Ascending aorta (tissue), 2 donors: ENCODE data around the gene ELMO1. TPM values are rescaled to one million over a fixed set of nuclear protein-coding genes. Genes with fewer than 3 reads are reported as not detected.

ENCODE experiments used
- DNase-seq, 2 donors: peaks; one replicate each; pipeline ENCODE4 v3.0.0-alpha.2; 2019; ENCODE audit warnings: low spot score in 2 of 2
- H3K27ac ChIP-seq, 2 donors: fragments of 200-600 bp; sonication (generic); one replicate each; pipeline ENCODE4 v1.5.1; 2016 to 2017; ENCODE audit warnings: mild to moderate bottlenecking in 1 of 2
- H3K27me3 ChIP-seq: fragments of 200-600 bp; sonication (generic); one replicate; pipeline ENCODE4 v1.5.1; 2017
- H3K36me3 ChIP-seq, 2 donors: fragments of 200-600 bp; sonication (generic); one replicate each; pipeline ENCODE4 v1.5.1; 2016
- H3K4me1 ChIP-seq, 2 donors: fragments of 200-600 bp; sonication (generic); one replicate each; pipeline ENCODE4 v1.5.1; 2016 to 2017; ENCODE audit warnings: mild to moderate bottlenecking in 1 of 2
- H3K4me3 ChIP-seq, 2 donors: fragments of 200-600 bp; sonication (generic); one replicate each; pipeline ENCODE4 v1.5.1; 2016 to 2017; ENCODE audit warnings: mild to moderate bottlenecking in 1 of 2
- H3K9me3 ChIP-seq, 2 donors: fragments of 200-600 bp; sonication (generic); one replicate each; pipeline ENCODE4 v1.5.1; 2016
- intact Hi-C: fragments of 100-400 bp; cut with DNase I; formaldehyde crosslinking; loops from one replicate; pipeline ENCODE4 v1.15.1; 2023
- total RNA-seq: library from RNA; depleted of rRNA; stranded (reverse); fragments of >200 nt; gene quantifications from one replicate; pipeline ENCODE4 v1.1.0, GENCODE V29; 2016
- TF ChIP-seq, protein P1 (sequence below), 3 experiments: fragments of 200-600 bp in 2 of 3; fragments of 450-650 bp in 1 of 3; sonication (generic) in 2 of 3; IDR thresholded peaks; one replicate each; pipeline ENCODE4 v1.5.1; 2016 to 2019; ENCODE audit warnings: antibody characterized with exemption in 3 of 3, mild to moderate bottlenecking in 1 of 3, moderate library complexity in 1 of 3

The ELMO1 gene
- total RNA-seq, 1 donor from 2014 or later = 40.8 TPM

GRCh38 chr7:37118004-37118403 lies 330.7 kb downstream of the ELMO1 start:
- H3K9me3 ChIP-seq = no peaks in the 10 kb centered on the region
- TF ChIP-seq, protein P1, sequence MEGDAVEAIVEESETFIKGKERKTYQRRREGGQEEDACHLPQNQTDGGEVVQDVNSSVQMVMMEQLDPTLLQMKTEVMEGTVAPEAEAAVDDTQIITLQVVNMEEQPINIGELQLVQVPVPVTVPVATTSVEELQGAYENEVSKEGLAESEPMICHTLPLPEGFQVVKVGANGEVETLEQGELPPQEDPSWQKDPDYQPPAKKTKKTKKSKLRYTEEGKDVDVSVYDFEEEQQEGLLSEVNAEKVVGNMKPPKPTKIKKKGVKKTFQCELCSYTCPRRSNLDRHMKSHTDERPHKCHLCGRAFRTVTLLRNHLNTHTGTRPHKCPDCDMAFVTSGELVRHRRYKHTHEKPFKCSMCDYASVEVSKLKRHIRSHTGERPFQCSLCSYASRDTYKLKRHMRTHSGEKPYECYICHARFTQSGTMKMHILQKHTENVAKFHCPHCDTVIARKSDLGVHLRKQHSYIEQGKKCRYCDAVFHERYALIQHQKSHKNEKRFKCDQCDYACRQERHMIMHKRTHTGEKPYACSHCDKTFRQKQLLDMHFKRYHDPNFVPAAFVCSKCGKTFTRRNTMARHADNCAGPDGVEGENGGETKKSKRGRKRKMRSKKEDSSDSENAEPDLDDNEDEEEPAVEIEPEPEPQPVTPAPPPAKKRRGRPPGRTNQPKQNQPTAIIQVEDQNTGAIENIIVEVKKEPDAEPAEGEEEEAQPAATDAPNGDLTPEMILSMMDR (IDR thresholded peaks at IDR 0.05) = no peak
- H3K4me3 ChIP-seq = no peak overlapping the region
- no peak for DNase-seq
- H3K36me3 ChIP-seq = no peaks in the 10 kb centered on the region
- no peaks in the 10 kb centered on the region for H3K27me3 ChIP-seq
- intact Hi-C loops = no loop called here
- H3K27ac ChIP-seq = no peak overlapping the region
- no peaks in the 10 kb centered on the region for H3K4me1 ChIP-seq

GRCh38 chr7:37117292-37117691 lies 331.4 kb downstream of the ELMO1 start:
- no peaks in the 10 kb centered on the region for H3K27me3 ChIP-seq
- intact Hi-C loops = no loop called here
- TF ChIP-seq, protein P1 (IDR thresholded peaks at IDR 0.05) = no peak
- no peak overlapping the region for H3K4me3 ChIP-seq
- H3K27ac ChIP-seq = no peak overlapping the region
- no peaks in the 10 kb centered on the region for H3K9me3 ChIP-seq
- DNase-seq = no peak
- H3K36me3 ChIP-seq = no peaks in the 10 kb centered on the region
- H3K4me1 ChIP-seq = no peaks in the 10 kb centered on the region

- TF ChIP-seq, protein P1 (IDR thresholded peaks at IDR 0.05) = no peak
- no peaks in the 10 kb centered on the region for H3K9me3 ChIP-seq
- intact Hi-C loops = no loop called here
- no peaks in the 10 kb centered on the region for H3K4me1 ChIP-seq
- no peaks in the 10 kb centered on the region for H3K27me3 ChIP-seq
- H3K36me3 ChIP-seq = no peaks in the 10 kb centered on the region
- no peak overlapping the region for H3K4me3 ChIP-seq
- DNase-seq = no peak
- H3K27ac ChIP-seq = no peak overlapping the region
Observed at GRCh38 chr7:37116093-37116701, 332.5 kb downstream of the ELMO1 start.

GRCh38 chr7:37113661-37114355 lies 334.9 kb downstream of the ELMO1 start:
- no peaks in the 10 kb centered on the region for H3K36me3 ChIP-seq
- H3K27ac ChIP-seq = no peak overlapping the region
- intact Hi-C loops = no loop called here

DNA sequence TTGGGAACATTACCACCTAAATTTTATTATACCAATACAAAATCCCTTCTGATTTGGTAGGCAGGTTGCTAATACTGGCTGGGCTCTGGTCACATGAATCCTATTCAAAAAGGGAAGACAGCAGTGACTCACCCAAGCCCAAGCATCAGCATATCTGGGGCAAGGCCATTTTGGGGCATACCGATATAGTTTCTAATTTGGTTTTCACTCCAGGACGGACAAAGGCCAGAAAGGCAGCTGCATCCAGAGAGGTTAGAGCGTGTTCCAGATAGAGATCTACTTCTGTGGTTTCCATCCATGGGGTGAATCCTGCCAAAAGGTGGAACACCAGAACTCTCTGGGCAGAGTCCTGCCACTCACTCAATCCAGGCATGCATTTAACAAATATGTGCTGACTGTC lies 335.8 kb downstream of the ELMO1 start:
- no peak overlapping the region for H3K27ac ChIP-seq
- intact Hi-C loops = no loop called here
- TF ChIP-seq, protein P1 (IDR thresholded peaks at IDR 0.05) = no peak
- no peaks in the 10 kb centered on the region for H3K36me3 ChIP-seq
- no peak for DNase-seq
- no peaks in the 10 kb centered on the region for H3K27me3 ChIP-seq
- no peaks in the 10 kb centered on the region for H3K9me3 ChIP-seq
- H3K4me1 ChIP-seq = no peaks in the 10 kb centered on the region
- H3K4me3 ChIP-seq = no peak overlapping the region

More at GRCh38 chr7:37113661-37114355, 334.9 kb downstream of the ELMO1 start:
- Histone ChIP-seq H3K4me3 (no peak overlapping the region), H3K27me3 (no peaks in the 10 kb centered on the region), H3K4me1 (no peaks in the 10 kb centered on the region), H3K9me3 (no peaks in the 10 kb centered on the region)
- DNase-seq = no peak
- TF ChIP-seq, protein P1 (IDR thresholded peaks at IDR 0.05) = no peak
